ENCODE measurements around the gene RFK.

- TF ChIP-seq CTCF (IDR thresholded peaks at IDR 0.05), result no peak
- TF ChIP-seq POLR2A (IDR thresholded peaks at IDR 0.05), result no peak
Measured at GRCh38 chr9:76425677-76426453, 31.6 kb upstream of the RFK start.

All from adrenal gland (tissue), 5 donors.